OCI-LY7 (cell line): ENCODE data around the gene SAP25.

Experiments
- EZH2phosphoT487 ChIP-seq: fragments of 200-600 bp; sonication (generic); IDR thresholded peaks from 2 replicates; pipeline ENCODE4 v1.6.1; 2018; ENCODE audit warnings: low read depth, borderline replicate concordance, mild to moderate bottlenecking, mixed run types, antibody characterized with exemption, low read length, moderate library complexity, mixed read lengths
- TF ChIP-seq, protein P1 (sequence below): fragments of 200-600 bp; sonication (generic); conservative IDR thresholded peaks from 2 replicates; pipeline ENCODE4 v1.5.1; 2014; ENCODE audit warnings: mild to moderate bottlenecking, antibody characterized with exemption, low read length, moderate library complexity, mixed read lengths

- TF ChIP-seq, protein P1, sequence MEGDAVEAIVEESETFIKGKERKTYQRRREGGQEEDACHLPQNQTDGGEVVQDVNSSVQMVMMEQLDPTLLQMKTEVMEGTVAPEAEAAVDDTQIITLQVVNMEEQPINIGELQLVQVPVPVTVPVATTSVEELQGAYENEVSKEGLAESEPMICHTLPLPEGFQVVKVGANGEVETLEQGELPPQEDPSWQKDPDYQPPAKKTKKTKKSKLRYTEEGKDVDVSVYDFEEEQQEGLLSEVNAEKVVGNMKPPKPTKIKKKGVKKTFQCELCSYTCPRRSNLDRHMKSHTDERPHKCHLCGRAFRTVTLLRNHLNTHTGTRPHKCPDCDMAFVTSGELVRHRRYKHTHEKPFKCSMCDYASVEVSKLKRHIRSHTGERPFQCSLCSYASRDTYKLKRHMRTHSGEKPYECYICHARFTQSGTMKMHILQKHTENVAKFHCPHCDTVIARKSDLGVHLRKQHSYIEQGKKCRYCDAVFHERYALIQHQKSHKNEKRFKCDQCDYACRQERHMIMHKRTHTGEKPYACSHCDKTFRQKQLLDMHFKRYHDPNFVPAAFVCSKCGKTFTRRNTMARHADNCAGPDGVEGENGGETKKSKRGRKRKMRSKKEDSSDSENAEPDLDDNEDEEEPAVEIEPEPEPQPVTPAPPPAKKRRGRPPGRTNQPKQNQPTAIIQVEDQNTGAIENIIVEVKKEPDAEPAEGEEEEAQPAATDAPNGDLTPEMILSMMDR: no peak
- no peak for TF ChIP-seq EZH2phosphoT487
These were observed 8.5 kb downstream of the SAP25 start for GRCh38 chr7:100565133-100565571.
